ENCODE results near the gene FASTKD3.

GRCh38 chr5:7867260-7867659 is 1.6 kb downstream of the FASTKD3 start:
- no peak for TF ChIP-seq L3MBTL2 (conservative IDR thresholded peaks at IDR 0.05)
- TF ChIP-seq ELF4 (IDR thresholded peaks at IDR 0.05) = no peak
- TF ChIP-seq SUZ12 (IDR thresholded peaks at IDR 0.05) = no peak
- TF ChIP-seq NFRKB (IDR thresholded peaks at IDR 0.05) = no peak
- no peak for TF ChIP-seq SP1 (IDR thresholded peaks at IDR 0.05)
- no peak for TF ChIP-seq FOXM1 (IDR thresholded peaks at IDR 0.05; ENCODE audit: borderline replicate concordance)
